LNCaP clone FGC (cell line): ENCODE data around the gene NFIB.
A peak's percentile ranks its signal among the peaks of the same experiment; 100 is the strongest.

Source experiments
- DNase-seq: peaks from one replicate; pipeline ENCODE4 v3.0.0-alpha.2; 2011; ENCODE audit warnings: low read depth
- H3K4me3 ChIP-seq: 2 replicates; pipeline ENCODE4 v1.5.1; 2011; ENCODE audit warnings: mild to moderate bottlenecking, low read depth, low read length, control low read depth
- TF ChIP-seq, protein P1 (sequence below): IDR thresholded peaks from 2 replicates; pipeline ENCODE4 v1.5.1; 2012; ENCODE audit warnings: mild to moderate bottlenecking; ENCODE audit not compliant: control insufficient read depth, insufficient read depth; ENCODE audit errors: extremely low read depth

Gene NFIB

DNA sequence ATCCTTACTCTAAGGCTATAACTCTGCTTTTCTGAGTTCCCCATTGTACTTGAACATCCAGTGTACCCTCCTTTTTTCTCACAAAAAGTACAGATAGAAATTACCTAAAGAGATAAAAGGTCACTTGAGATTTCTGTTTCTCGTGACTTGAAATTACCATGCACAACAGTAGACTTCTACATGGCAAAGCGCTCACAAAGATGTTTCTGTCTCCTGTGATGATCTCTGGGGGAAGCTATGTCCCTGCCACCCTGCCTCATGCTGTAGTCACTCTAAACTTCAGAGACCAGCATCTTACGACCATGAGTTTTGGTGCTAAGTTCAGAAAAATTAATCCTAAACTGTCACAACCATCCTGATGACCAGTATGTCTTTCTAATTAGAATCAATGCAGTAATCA, 36.2 kb downstream of the NFIB start:
- TF ChIP-seq, protein P1, sequence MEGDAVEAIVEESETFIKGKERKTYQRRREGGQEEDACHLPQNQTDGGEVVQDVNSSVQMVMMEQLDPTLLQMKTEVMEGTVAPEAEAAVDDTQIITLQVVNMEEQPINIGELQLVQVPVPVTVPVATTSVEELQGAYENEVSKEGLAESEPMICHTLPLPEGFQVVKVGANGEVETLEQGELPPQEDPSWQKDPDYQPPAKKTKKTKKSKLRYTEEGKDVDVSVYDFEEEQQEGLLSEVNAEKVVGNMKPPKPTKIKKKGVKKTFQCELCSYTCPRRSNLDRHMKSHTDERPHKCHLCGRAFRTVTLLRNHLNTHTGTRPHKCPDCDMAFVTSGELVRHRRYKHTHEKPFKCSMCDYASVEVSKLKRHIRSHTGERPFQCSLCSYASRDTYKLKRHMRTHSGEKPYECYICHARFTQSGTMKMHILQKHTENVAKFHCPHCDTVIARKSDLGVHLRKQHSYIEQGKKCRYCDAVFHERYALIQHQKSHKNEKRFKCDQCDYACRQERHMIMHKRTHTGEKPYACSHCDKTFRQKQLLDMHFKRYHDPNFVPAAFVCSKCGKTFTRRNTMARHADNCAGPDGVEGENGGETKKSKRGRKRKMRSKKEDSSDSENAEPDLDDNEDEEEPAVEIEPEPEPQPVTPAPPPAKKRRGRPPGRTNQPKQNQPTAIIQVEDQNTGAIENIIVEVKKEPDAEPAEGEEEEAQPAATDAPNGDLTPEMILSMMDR: no peak
- H3K4me3 ChIP-seq: no peak overlapping the region
- DNase-seq: no peak

DNA sequence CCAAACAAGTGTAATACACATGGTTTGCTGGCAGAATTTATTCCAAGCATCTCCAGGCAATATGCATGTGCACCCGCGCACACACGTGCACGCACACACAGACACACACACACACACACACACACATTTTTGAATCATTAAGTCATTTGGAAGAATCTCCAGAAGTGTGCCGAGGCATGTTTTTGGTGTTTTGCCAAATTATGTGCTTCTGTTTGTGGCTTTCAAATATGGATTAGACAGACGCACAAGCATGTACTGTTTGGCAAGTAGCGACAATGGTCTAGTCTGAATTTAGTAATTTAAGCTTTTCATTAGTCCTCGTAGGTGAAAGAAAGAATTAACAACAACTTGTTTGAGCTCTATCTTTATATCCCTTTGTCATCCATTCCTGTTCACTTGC, 36.7 kb downstream of the NFIB start:
- no peak overlapping the region for H3K4me3 ChIP-seq
- TF ChIP-seq, protein P1: no peak
- DNase-seq: no peak

DNA sequence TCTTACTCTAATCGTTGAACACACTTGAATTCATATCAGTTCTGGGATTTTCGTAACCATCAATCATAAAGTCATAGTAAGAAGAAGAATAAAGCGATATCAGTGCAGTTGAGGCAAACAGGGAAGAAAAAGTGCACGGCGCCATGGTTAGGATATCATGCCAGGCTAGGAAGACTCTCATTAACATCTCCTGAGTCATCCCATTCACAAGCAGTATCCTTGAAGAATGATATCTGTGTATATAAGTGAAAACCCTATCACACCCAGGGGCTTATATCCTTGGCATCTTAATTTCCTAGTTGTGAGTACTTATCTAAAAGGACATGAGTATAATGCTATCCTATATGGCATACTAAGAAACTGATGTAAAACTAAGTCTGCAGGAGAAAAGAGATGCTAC, 38.6 kb downstream of the NFIB start:
- TF ChIP-seq, protein P1: no peak
- DNase-seq: no peak

DNA sequence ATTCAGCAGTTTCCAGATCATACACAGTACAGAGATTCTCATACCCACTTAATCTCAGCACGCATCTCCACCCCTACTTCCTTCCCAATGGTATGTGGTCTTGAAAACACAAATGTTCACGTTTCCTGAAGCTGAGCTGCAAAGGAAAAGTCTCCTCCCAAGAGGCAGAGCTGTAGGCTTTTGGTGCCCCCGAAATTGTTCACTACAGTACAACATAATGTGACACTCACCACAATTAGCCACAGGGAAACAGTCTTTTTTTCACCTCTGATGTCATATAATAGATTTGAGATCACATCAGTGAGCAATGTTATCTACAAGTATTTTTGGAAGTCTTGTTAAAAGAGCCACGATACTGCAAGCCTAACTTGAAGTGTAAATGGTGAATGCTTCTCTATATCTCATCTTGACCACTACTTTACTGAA, 40.2 kb downstream of the NFIB start:
- no peak overlapping the region for H3K4me3 ChIP-seq
- no peak for DNase-seq
- TF ChIP-seq, protein P1: no peak

More for the DNA sequence above, 38.6 kb downstream of the NFIB start:
- no peak overlapping the region for H3K4me3 ChIP-seq

DNA sequence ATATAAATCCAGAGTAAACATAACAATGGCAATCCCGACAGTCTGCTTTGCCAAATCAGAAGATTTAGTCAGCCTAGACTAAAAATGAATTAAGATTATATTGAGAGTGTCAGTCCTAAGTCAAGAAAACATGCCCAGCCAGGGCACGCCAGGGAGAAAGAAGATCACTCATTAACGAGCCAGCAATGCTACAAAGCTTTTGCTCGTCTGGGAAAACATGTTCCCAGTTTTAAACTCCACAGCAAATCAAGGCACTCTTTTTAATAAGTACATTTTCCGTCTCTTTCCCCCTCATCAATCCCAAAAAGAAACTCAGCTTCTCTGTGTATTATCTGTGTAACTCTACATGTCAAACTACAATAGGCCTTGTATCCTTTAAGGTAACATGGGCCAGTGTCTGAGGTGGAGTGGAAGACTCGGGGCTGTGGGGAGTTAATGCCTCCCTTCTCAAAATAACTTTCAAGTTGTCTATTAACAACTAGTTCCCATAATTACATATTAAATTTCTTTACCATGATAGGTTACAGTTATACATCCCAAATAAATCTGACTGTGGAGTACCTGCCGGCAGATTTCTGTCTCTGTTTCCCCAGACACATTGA, 40.9 kb downstream of the NFIB start:
- no peak overlapping the region for H3K4me3 ChIP-seq
- no peak for DNase-seq
- TF ChIP-seq, protein P1: no peak

DNA sequence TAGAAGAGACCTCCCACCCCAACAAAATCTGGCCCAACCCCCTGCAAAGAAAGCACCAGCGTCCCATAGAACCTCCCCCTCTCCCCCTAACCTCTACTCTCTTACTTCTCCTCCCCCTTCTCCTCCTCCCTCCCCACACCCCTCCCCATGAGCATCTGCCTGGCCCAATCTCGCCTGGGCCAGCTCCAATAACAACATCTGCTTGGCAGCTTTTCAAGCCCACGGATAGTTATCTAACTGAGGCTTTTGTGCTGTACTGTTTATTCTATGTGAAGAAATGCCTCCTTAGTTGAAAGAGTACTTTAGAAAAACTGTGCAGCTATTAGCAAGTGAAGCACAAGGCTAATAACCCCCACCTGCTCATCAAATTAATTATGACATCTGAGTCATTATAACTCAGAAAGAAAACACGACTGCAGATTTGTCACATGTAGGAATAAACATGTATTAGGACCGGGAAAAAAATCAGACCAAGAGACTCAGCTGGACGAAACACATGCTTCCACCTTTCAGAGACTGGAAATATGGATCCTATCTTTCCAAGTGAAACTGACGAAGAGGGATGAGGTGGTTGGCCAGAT, 42.8 kb downstream of the NFIB start:
- peak; percentile 34 for DNase-seq
- TF ChIP-seq, protein P1: no peak
- H3K4me3 ChIP-seq: no peak overlapping the region
